NCI-H128 (cell line): ENCODE results near the gene FAM168A.
"Not testable (repeated sequence)": the region's sequence is repeated elsewhere in the genome, so short reads cannot be mapped to it uniquely, and the experiment has no call there.

Experiments
- DNase-seq: peaks from one replicate; lab custom pipeline; 2025; ENCODE audit not compliant: unreplicated experiment; lab: John Stamatoyannopoulos, UW

The FAM168A gene

GRCh38 chr11:73473252-73473651 is 124.7 kb downstream of the FAM168A start:
- DNase-seq, result no peak

- DNase-seq, result not testable (repeated sequence)
Observed at GRCh38 chr11:73470036-73470612, 127.8 kb downstream of the FAM168A start.

GRCh38 chr11:73469401-73469800 is 128.5 kb downstream of the FAM168A start:
- no peak for DNase-seq

- DNase-seq, result no peak
Observed at GRCh38 chr11:73468590-73469161, 129.2 kb downstream of the FAM168A start.

- DNase-seq, result no peak
Observed at GRCh38 chr11:73467505-73467904, 130.4 kb downstream of the FAM168A start.

- DNase-seq, result no peak
Observed at GRCh38 chr11:73466643-73467042, 131.3 kb downstream of the FAM168A start.

- DNase-seq, result no peak
Observed at GRCh38 chr11:73465871-73466270, 132.0 kb downstream of the FAM168A start.

- DNase-seq, result no peak
Observed at GRCh38 chr11:73465023-73465675, 132.8 kb downstream of the FAM168A start.

GRCh38 chr11:73464347-73464746 is 133.6 kb downstream of the FAM168A start:
- DNase-seq, result no peak

- no peak for DNase-seq
Observed at GRCh38 chr11:73463359-73463758, 134.6 kb downstream of the FAM168A start.

GRCh38 chr11:73461964-73462363 is 135.9 kb downstream of the FAM168A start:
- DNase-seq, result no peak

- no peak for DNase-seq
Observed at GRCh38 chr11:73461335-73461840, 136.5 kb downstream of the FAM168A start.

- no peak for DNase-seq
Observed at GRCh38 chr11:73458201-73458600, 139.7 kb downstream of the FAM168A start.

GRCh38 chr11:73454987-73455386 is 142.9 kb downstream of the FAM168A start:
- DNase-seq, result no peak

- no peak for DNase-seq
Observed at GRCh38 chr11:73453562-73453961, 144.3 kb downstream of the FAM168A start.

- no peak for DNase-seq
Observed at GRCh38 chr11:73452726-73453125, 145.2 kb downstream of the FAM168A start.

GRCh38 chr11:73451896-73452295 is 146.0 kb downstream of the FAM168A start:
- no peak for DNase-seq

GRCh38 chr11:73446766-73447165 is 151.1 kb downstream of the FAM168A start:
- DNase-seq, result no peak

- no peak for DNase-seq
Observed at GRCh38 chr11:73445980-73446379, 151.9 kb downstream of the FAM168A start.

- no peak for DNase-seq
Observed at GRCh38 chr11:73439002-73439843, 158.7 kb downstream of the FAM168A start.

- not testable (repeated sequence) for DNase-seq
Observed at GRCh38 chr11:73436859-73437258, 161.1 kb downstream of the FAM168A start.
